Hematopoietic multipotent progenitor cell (in vitro differentiated cells): ENCODE results near the gene DOCK4. TPM values are rescaled to one million over a fixed set of nuclear protein-coding genes. Genes with fewer than 3 reads are reported as not detected.

Experiments used
- DNase-seq, 3 donors: peaks; one replicate each; pipeline ENCODE4 v3.0.0-alpha.2; 2011 to 2015; ENCODE audit warnings: low read depth in 2 of 3, low spot score in 2 of 3
- total RNA-seq: library from RNA; depleted of rRNA; stranded (reverse); fragments of >200 nt; gene quantifications from one replicate; pipeline ENCODE4 v1.2.3, GENCODE V29; 2012

DOCK4 gene
- total RNA-seq, 1 donor: 2.4 TPM

- DNase-seq: no peak
Observed at GRCh38 chr7:111750878-111751277, 455.3 kb downstream of the DOCK4 start.

GRCh38 chr7:111750228-111750627 is 456.0 kb downstream of the DOCK4 start:
- DNase-seq: no peak

- no peak for DNase-seq
Observed at GRCh38 chr7:111749625-111750024, 456.6 kb downstream of the DOCK4 start.

GRCh38 chr7:111747718-111748117 is 458.5 kb downstream of the DOCK4 start:
- no peak for DNase-seq

- no peak for DNase-seq
Observed at GRCh38 chr7:111746950-111747349, 459.2 kb downstream of the DOCK4 start.

- DNase-seq: no peak
Observed at GRCh38 chr7:111744501-111745155, 461.6 kb downstream of the DOCK4 start.

GRCh38 chr7:111743244-111743847 is 462.9 kb downstream of the DOCK4 start:
- no peak for DNase-seq

GRCh38 chr7:111741811-111742240 is 464.4 kb downstream of the DOCK4 start:
- DNase-seq: peak in 2 of 3 donors; percentile 42 to 73

GRCh38 chr7:111740942-111741341 is 465.3 kb downstream of the DOCK4 start:
- DNase-seq: no peak

- no peak for DNase-seq
Observed at GRCh38 chr7:111736552-111736874, 469.7 kb downstream of the DOCK4 start.

- DNase-seq: peak; percentile 28 to 79 (median 46)
Observed at GRCh38 chr7:111735661-111736551, 470.3 kb downstream of the DOCK4 start.

- DNase-seq: no peak
Observed at GRCh38 chr7:111734954-111735660, 471.1 kb downstream of the DOCK4 start.

- no peak for DNase-seq
Observed at GRCh38 chr7:111732923-111733322, 473.3 kb downstream of the DOCK4 start.

GRCh38 chr7:111730476-111731300 is 475.5 kb downstream of the DOCK4 start:
- DNase-seq: peak in 2 of 3 donors; percentile 15 to 54

GRCh38 chr7:111730057-111730456 is 476.1 kb downstream of the DOCK4 start:
- DNase-seq: no peak

- DNase-seq: no peak
Observed at GRCh38 chr7:111729483-111729882, 476.7 kb downstream of the DOCK4 start.

GRCh38 chr7:111728635-111728995 is 477.6 kb downstream of the DOCK4 start:
- DNase-seq: no peak

- DNase-seq: no peak
Observed at GRCh38 chr7:111727905-111728634, 478.1 kb downstream of the DOCK4 start.

GRCh38 chr7:111718886-111719285 is 487.3 kb downstream of the DOCK4 start:
- DNase-seq: no peak
